ENCODE results near the gene USP43.

DNA sequence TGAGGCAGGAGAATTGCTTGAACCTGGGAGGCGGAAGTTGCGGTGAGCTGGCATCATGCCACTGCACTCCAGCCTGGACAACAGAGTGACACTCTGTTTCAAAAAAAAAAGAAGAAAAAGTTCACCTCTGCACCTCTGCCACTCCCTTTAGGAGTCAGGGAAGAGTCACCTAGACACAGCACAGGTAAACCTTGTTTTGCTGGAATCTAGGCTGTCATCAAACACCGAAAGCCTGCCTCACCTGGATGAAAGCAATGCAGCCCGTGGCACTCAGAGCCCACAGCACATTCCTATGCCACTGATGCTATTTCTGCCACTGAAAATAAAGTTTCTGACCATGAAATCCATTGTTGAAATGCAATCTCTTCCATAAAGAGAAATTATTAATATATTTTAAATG lies 46.7 kb upstream of the USP43 start:
- TF ChIP-seq, protein P1, sequence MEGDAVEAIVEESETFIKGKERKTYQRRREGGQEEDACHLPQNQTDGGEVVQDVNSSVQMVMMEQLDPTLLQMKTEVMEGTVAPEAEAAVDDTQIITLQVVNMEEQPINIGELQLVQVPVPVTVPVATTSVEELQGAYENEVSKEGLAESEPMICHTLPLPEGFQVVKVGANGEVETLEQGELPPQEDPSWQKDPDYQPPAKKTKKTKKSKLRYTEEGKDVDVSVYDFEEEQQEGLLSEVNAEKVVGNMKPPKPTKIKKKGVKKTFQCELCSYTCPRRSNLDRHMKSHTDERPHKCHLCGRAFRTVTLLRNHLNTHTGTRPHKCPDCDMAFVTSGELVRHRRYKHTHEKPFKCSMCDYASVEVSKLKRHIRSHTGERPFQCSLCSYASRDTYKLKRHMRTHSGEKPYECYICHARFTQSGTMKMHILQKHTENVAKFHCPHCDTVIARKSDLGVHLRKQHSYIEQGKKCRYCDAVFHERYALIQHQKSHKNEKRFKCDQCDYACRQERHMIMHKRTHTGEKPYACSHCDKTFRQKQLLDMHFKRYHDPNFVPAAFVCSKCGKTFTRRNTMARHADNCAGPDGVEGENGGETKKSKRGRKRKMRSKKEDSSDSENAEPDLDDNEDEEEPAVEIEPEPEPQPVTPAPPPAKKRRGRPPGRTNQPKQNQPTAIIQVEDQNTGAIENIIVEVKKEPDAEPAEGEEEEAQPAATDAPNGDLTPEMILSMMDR (conservative IDR thresholded peaks at IDR 0.05 in 1 of 2, IDR thresholded peaks at IDR 0.05 in 1 of 2; ENCODE audit: low read depth in 1 of 2, low read length in 2 of 2), result no peak
- no peak for TF ChIP-seq EZH2 (IDR thresholded peaks at IDR 0.05; ENCODE audit: low read length, missing control alignments)

Data from fibroblast of lung (primary cell).